Measurements from ENCODE around the gene ASAP2. TPM values are rescaled to one million over a fixed set of nuclear protein-coding genes. Genes with fewer than 3 reads are reported as not detected.

The ASAP2 gene
- total RNA-seq, 4 donors from 2014 or later: 28.2 to 38.0 (median 31.7) TPM

GRCh38 chr2:9168821-9169221, 37.8 kb upstream of the ASAP2 start:
- H3K27me3 ChIP-seq: no peaks in the 10 kb centered on the region
- H3K27ac ChIP-seq: no peak overlapping the region
- H3K9me3 ChIP-seq: no peaks in the 10 kb centered on the region
- H3K4me1 ChIP-seq: peaks cover 0 to 14% (median 4%) of the 10 kb centered on the region in 4 donors
- no peaks in the 10 kb centered on the region for H3K36me3 ChIP-seq
- no peak overlapping the region for H3K4me3 ChIP-seq
- WGBS, 2 donors: 86 to 89% methylated on average over 4 of the region's 4 CpGs
- no peak for DNase-seq (ENCODE audit: low spot score in 2 of 2)
- TF ChIP-seq CTCF (IDR thresholded peaks at IDR 0.05) (no peak), EP300 (IDR thresholded peaks at IDR 0.05) (peak in 1 of 2 donors; percentile 11), POLR2A (IDR thresholded peaks at IDR 0.05) (no peak)

- Histone ChIP-seq H3K4me1 (peaks cover 0 to 14% (median 4%) of the 10 kb centered on the region in 4 donors), H3K9me3 (no peaks in the 10 kb centered on the region), H3K4me3 (no peak overlapping the region), H3K36me3 (no peaks in the 10 kb centered on the region), H3K27ac (no peak overlapping the region), H3K27me3 (no peaks in the 10 kb centered on the region)
- no peak for TF ChIP-seq CTCF (IDR thresholded peaks at IDR 0.05)
- no peak for DNase-seq (ENCODE audit: low spot score in 2 of 2)
- WGBS, 2 donors: 88% methylated on average over 9 of the region's 9 CpGs
Observed at GRCh38 chr2:9169349-9170107, 37.1 kb upstream of the ASAP2 start.

- no peaks in the 10 kb centered on the region for H3K27me3 ChIP-seq
- no peaks in the 10 kb centered on the region for H3K9me3 ChIP-seq
- H3K27ac ChIP-seq: no peak overlapping the region
- DNase-seq (ENCODE audit: low spot score in 2 of 2): no peak
- WGBS, 2 donors: 84 to 85% methylated on average over 8 of the region's 8 CpGs
- peaks cover 0 to 15% (median 2%) of the 10 kb centered on the region in 4 donors for H3K4me1 ChIP-seq
- no peak for TF ChIP-seq CTCF (IDR thresholded peaks at IDR 0.05)
- TF ChIP-seq POLR2A (IDR thresholded peaks at IDR 0.05): no peak
- TF ChIP-seq EP300 (IDR thresholded peaks at IDR 0.05): no peak
- no peak overlapping the region for H3K4me3 ChIP-seq
- no peaks in the 10 kb centered on the region for H3K36me3 ChIP-seq
Observed at GRCh38 chr2:9170458-9171130, 36.0 kb upstream of the ASAP2 start.

DNA sequence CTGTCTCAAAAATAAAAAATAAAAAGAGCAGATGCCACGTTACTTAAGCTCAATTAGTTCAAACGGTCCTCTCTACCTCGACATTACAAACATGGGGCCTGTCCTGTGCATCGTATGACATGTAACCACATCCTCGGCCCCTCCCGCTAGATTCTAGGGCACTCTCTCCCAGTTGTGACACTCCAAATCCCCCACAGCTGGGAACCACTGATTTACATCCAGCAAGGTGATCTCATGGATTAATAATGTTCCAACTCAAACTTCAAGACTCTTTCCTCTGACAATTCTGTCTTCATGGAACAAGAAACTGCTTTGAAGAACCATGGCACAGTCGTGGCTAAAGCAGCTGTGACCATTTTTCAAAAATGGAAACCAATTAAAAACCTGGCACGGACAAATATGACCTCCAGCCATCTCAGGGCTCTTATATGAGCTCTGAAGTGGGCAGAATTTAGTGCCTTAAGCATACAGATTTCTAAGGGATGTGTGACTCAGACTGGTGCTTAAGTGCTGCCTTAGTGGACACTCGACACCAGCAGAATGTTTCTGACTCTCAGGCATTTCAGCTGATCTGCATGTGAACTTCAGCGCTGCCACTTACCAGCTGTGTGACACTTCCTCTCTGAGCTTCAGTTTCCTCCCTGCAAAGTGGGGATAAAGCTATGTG, 31.7 kb upstream of the ASAP2 start:
- TF ChIP-seq EP300 (IDR thresholded peaks at IDR 0.05): no peak
- no peak for TF ChIP-seq CTCF (IDR thresholded peaks at IDR 0.05)
- no peak for TF ChIP-seq POLR2A (IDR thresholded peaks at IDR 0.05)
- H3K27ac ChIP-seq: peak overlapping the region in 2 of 4 donors; percentile 5 to 21
- peaks cover 2 to 27% (median 13%) of the 10 kb centered on the region in 4 donors for H3K4me1 ChIP-seq
- no peaks in the 10 kb centered on the region for H3K36me3 ChIP-seq
- 62 to 69% methylated on average over 10 of the region's 10 CpGs for WGBS, 2 donors
- H3K9me3 ChIP-seq: no peaks in the 10 kb centered on the region
- DNase-seq (ENCODE audit: low spot score in 2 of 2): no peak
- no peak overlapping the region for H3K4me3 ChIP-seq
- H3K27me3 ChIP-seq: no peaks in the 10 kb centered on the region

Measured in tibial nerve (tissue), 4 donors.